ENCODE measurements around the gene USP2. TPM values are rescaled to one million over a fixed set of nuclear protein-coding genes. Genes with fewer than 3 reads are reported as not detected.

Gene USP2
- total and polyA plus RNA-seq, 2 of the 4 experiments (the other 2 are of a cell fraction): 0.18 to 0.79 TPM

DNA sequence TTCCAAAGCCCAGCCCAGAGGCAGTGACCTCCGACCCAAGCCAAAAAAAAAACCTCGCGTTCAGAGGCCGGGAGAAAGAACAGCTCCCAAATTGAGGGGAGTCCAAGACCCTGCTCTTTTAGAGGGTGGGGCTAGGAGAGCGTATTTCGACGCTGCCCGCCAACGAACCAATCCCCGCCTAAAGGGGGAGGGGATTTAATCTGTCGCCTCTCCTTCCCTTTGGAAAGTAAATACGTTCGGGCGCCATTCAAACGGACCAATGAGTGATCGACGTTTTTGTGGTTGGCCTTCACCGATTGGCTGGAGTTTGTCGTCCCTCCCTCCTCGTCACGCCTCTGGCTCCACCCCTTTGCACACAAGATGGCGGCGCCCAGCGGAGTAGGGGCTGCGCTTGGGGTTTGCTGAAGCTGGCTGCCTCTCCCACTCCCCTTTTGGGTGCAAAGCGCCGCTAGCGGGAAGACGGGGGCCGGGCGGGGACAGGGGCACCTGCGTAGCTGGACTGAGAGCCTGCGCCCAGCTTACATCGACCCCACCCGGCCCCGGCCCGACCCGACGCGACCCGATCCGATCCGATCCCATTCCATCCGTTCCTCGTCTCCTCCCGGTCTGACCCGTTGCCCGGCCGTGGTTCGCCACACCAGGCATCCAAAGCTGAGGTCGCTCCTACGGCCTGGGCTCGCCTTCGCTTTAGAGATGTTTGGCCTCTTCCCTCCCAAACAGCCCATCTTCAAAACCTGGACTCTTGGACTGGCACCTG is 47.1 kb downstream of the USP2 start, which contains the start of gene RNF26:
RNF26 (plus strand) TSS at position 354 of the 757 bp plus-strand sequence. CDS start 596 bp downstream, outside the sequence.
- CTCF ChIA-PET: no interaction called here
- peak within 1 kb of the TSS; percentile 77 for H3K4me3 ChIP-seq (ENCODE audit: insufficient read depth, low read depth, low read length)
- peak within 1 kb of the TSS; percentile 79 for H3K4me2 ChIP-seq (ENCODE audit: low read depth, low read length)
- H3K27me3 ChIP-seq (ENCODE audit: control insufficient read depth, insufficient read depth, low read length): no peaks in the 10 kb centered on the region
- no peak within 1 kb of the TSS for H3K18ac ChIP-seq (ENCODE audit: low read depth, low read length)
- DNase-seq (peak; percentile 98), ATAC-seq (ENCODE audit: low read depth) (peak; percentile 64)
- no peak for TF ChIP-seq MAFK (IDR thresholded peaks at IDR 0.05; ENCODE audit: low read depth, low read length)
- TF ChIP-seq RFX5 (IDR thresholded peaks at IDR 0.05; ENCODE audit: low read depth, low read length): no peak
- peak; percentile 18; the same call in 1 of the 2 replicates for TF ChIP-seq MXI1 (IDR thresholded peaks at IDR 0.05; ENCODE audit: borderline replicate concordance, low read depth, low read length)
- TF ChIP-seq POLR2A (IDR thresholded peaks at IDR 0.05; ENCODE audit: low read depth, low read length): peak; percentile 75
- TF ChIP-seq MAZ (IDR thresholded peaks at IDR 0.05; ENCODE audit: borderline replicate concordance, low read depth, low read length): peak; percentile 60; the same call in 1 of the 2 replicates
- peaks cover 2% of the 10 kb centered on the region; the same call in 1 of the 2 replicates for H3K36me3 ChIP-seq (ENCODE audit: control insufficient read depth, insufficient read depth, low read length)
- in situ Hi-C loops (cut with MboI; ENCODE audit: low sequenced_read_pairs): no loop called here
- peak within 1 kb of the TSS; percentile 94 for H2AK9ac ChIP-seq (replicated peaks; ENCODE audit: low read depth, low read length, poor library complexity)
- peak within 1 kb of the TSS; percentile 77 for H2BK5ac ChIP-seq (ENCODE audit: low read depth, low read length, poor library complexity, severe bottlenecking)
- peaks cover 5% of the 10 kb centered on the region; the same call in 1 of the 2 replicates for H4K20me1 ChIP-seq (ENCODE audit: insufficient read depth, low read length)
- H3K9ac ChIP-seq (ENCODE audit: low read depth, low read length): peak within 1 kb of the TSS; percentile 90
- intact Hi-C loops (cut with micrococcal nuclease): no loop called here
- H3K14ac ChIP-seq (replicated peaks; ENCODE audit: low read depth, low read length): peak within 1 kb of the TSS; percentile 95
- POLR2A ChIA-PET (ENCODE audit: unreplicated experiment): interaction anchor here (0.5 to 0.6 kb wide), 4 partner anchors 9 to 277 kb away, joined by 3 to 4 read pairs (median 4); partner anchors contain the start of gene HYOU1
- H3K27ac ChIP-seq (ENCODE audit: insufficient read depth, low read length): peak within 1 kb of the TSS; percentile 79
- H3K23ac ChIP-seq (ENCODE audit: low read depth, low read length): peak within 1 kb of the TSS; percentile 60
- H3K79me1 ChIP-seq (ENCODE audit: low read depth in 1 of 2, low read length in 2 of 2): peaks cover 15 to 35% of the 10 kb centered on the region in 2 experiments; a peak in 3 of 4 replicates
- H4K91ac ChIP-seq (ENCODE audit: insufficient read depth, low read depth, low read length): peak within 1 kb of the TSS; percentile 91
- dilution Hi-C loops (cut with HindIII; ENCODE audit: low sequenced_read_pairs, unreplicated experiment): no loop called here
- peak within 1 kb of the TSS; percentile 40 for H2BK120ac ChIP-seq (ENCODE audit: low read depth, low read length)
- peak within 1 kb of the TSS; percentile 83 for H3K56ac ChIP-seq (ENCODE audit: extremely low read depth, insufficient read depth, low read length)
- 0% methylated on average over 21 of the region's 54 CpGs; no CpG with 5 or more reads in 1 of the 2 experiments for WGBS, 2 experiments (ENCODE audit: extremely low coverage in 2 of 2, insufficient read length in 1 of 2)
- no peaks in the 10 kb centered on the region for H3K9me3 ChIP-seq (ENCODE audit: control insufficient read depth, insufficient read depth, low read length)
- H3K9me1 ChIP-seq (ENCODE audit: insufficient read depth, low read length): peaks cover 14% of the 10 kb centered on the region
- peak within 1 kb of the TSS; percentile 28 for H4K5ac ChIP-seq (ENCODE audit: low read depth, low read length)
- peak within 1 kb of the TSS; percentile 8; the same call in 1 of the 3 replicates for H2BK15ac ChIP-seq (ENCODE audit: low read depth, low read length)
- H2BK20ac ChIP-seq (ENCODE audit: low read depth, low read length): no peak within 1 kb of the TSS
- peak within 1 kb of the TSS; percentile 68 to 86 for H4K8ac ChIP-seq (ENCODE audit: low read depth in 2 of 2, low read length in 2 of 2)
- H3K4ac ChIP-seq (ENCODE audit: low read depth, low read length): peak within 1 kb of the TSS; percentile 94
- H2AK5ac ChIP-seq (ENCODE audit: low read depth, low read length): peak within 1 kb of the TSS; percentile 99
- BruUV-seq (replicated peaks): TSS peak; percentile 83
- peaks cover 21% of the 10 kb centered on the region for H3K4me1 ChIP-seq (ENCODE audit: control insufficient read depth, insufficient read depth, low read length)
- H2AFZ ChIP-seq (replicated peaks; ENCODE audit: low read length, poor library complexity): peak within 1 kb of the TSS; percentile 92

Data from IMR-90 (cell line).